Gastrocnemius medialis (tissue), 4 donors: ENCODE results near the gene ZNF32. TPM values are rescaled to one million over a fixed set of nuclear protein-coding genes. Genes with fewer than 3 reads are reported as not detected.
A peak's percentile ranks its signal among the peaks of the same experiment; 100 is the strongest.

ENCODE experiments used
- ATAC-seq, 2 donors: fragments of 150-250 bp; one replicate each; pipeline ENCODE4 v1.9.1; 2016
- DNase-seq, 2 donors: peaks; one replicate each; pipeline ENCODE4 v3.0.0-alpha.2; 2019
- H3K27ac ChIP-seq, 4 donors: fragments of 200-600 bp; sonication (generic); 1 replicate in 1 of 4; 2 replicates in 3 of 4; pipeline ENCODE4 v1.5.1; 2016 to 2018; ENCODE audit warnings: mild to moderate bottlenecking in 2 of 4, moderate library complexity in 1 of 4
- H3K27me3 ChIP-seq, 3 donors: fragments of 200-600 bp; sonication (generic) in 2 of 3; 1 replicate in 1 of 3; 2 replicates in 2 of 3; pipeline versions ENCODE4 v1.5.1 to v1.6.0; 2016 to 2019; ENCODE audit warnings: mild to moderate bottlenecking in 1 of 3, moderate library complexity in 1 of 3
- H3K36me3 ChIP-seq, 2 donors: fragments of 200-600 bp; sonication (generic) in 1 of 2; one replicate each; pipeline ENCODE4 v1.5.1; 2017 to 2018
- H3K4me1 ChIP-seq, 2 donors: fragments of 200-600 bp; sonication (generic) in 1 of 2; one replicate each; pipeline ENCODE4 v1.5.1; 2016 to 2017; ENCODE audit warnings: mild to moderate bottlenecking in 2 of 2
- H3K4me3 ChIP-seq, 4 donors: fragments of 200-600 bp; sonication (generic) in 3 of 4; 1 replicate in 1 of 4; 2 replicates in 3 of 4; pipeline ENCODE4 v1.5.1; 2016 to 2019; ENCODE audit warnings: mild to moderate bottlenecking in 2 of 4
- H3K9me3 ChIP-seq, 3 donors: fragments of 200-600 bp; sonication (generic) in 2 of 3; 1 replicate in 1 of 3; 2 replicates in 2 of 3; pipeline ENCODE4 v1.5.1; 2016 to 2019
- POLR2A ChIP-seq, 2 donors: fragments of 450-650 bp; IDR thresholded peaks; one replicate each; pipeline ENCODE4 v1.6.1; 2017; ENCODE audit warnings: antibody characterized with exemption in 2 of 2, mild to moderate bottlenecking in 2 of 2, moderate library complexity in 2 of 2
- in situ Hi-C, 4 donors: fragments of 200-750 bp; cut with MboI; loops; one replicate each; pipeline versions ENCODE4 v1.15.0 to v1.8.0; 2017; ENCODE audit warnings: low sequenced_read_pairs in 4 of 4
- intact Hi-C: fragments of 100-400 bp; cut with DNase I; formaldehyde crosslinking; loops from one replicate; pipeline ENCODE4 v1.15.1; 2023; ENCODE audit warnings: low total_unique reads
- total RNA-seq, 4 donors: library from RNA; depleted of rRNA; stranded (reverse); fragments of >200 nt; gene quantifications; one replicate each; pipeline versions ENCODE4 v1.1.0 to v1.2.3, GENCODE V29; 2016
- TF ChIP-seq, protein P1 (sequence below), 5 experiments: fragments of 450-650 bp in 3 of 5; fragments of 200-600 bp in 2 of 5; sonication (generic) in 2 of 5; IDR thresholded peaks in 4 of 5; conservative IDR thresholded peaks in 1 of 5; 1 replicate in 4 of 5; 2 replicates in 1 of 5; pipeline ENCODE4 v1.5.1; 2016 to 2019; ENCODE audit warnings: antibody characterized with exemption in 5 of 5, mild to moderate bottlenecking in 3 of 5, moderate library complexity in 3 of 5

ZNF32 gene
- total RNA-seq, 4 donors from 2014 or later, result 38.1 to 65.5 (median 61.5) TPM

DNA sequence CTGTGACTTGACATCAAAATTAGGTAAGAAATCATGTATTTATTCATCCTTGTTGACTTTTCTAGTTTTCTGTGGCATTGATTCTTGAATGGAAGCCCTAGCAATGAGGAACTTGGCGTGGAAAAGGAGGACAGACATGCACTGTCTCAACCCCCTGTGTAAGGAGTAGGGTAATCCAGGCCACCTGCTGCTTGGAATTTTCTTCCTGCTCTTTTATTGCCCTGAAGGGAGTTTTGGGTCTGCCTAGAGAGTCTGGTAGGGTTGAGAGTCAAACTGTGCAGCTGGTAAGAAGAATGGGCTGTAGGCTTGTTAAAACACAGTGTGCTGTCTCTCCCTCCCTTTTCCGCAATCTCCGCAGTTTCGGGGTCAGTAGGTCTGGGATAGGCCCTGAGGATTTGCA is 19.7 kb downstream of the ZNF32 start:
- ATAC-seq (no peak), DNase-seq (no peak)
- no peak for TF ChIP-seq POLR2A (IDR thresholded peaks at IDR 0.05)
- TF ChIP-seq, protein P1, sequence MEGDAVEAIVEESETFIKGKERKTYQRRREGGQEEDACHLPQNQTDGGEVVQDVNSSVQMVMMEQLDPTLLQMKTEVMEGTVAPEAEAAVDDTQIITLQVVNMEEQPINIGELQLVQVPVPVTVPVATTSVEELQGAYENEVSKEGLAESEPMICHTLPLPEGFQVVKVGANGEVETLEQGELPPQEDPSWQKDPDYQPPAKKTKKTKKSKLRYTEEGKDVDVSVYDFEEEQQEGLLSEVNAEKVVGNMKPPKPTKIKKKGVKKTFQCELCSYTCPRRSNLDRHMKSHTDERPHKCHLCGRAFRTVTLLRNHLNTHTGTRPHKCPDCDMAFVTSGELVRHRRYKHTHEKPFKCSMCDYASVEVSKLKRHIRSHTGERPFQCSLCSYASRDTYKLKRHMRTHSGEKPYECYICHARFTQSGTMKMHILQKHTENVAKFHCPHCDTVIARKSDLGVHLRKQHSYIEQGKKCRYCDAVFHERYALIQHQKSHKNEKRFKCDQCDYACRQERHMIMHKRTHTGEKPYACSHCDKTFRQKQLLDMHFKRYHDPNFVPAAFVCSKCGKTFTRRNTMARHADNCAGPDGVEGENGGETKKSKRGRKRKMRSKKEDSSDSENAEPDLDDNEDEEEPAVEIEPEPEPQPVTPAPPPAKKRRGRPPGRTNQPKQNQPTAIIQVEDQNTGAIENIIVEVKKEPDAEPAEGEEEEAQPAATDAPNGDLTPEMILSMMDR (IDR thresholded peaks at IDR 0.05 in 4 of 5, conservative IDR thresholded peaks at IDR 0.05 in 1 of 5), result no peak
- no peaks in the 10 kb centered on the region for H3K36me3 ChIP-seq
- H3K9me3 ChIP-seq, result no peaks in the 10 kb centered on the region
- no peak overlapping the region for H3K4me3 ChIP-seq
- intact Hi-C loops (no loop called here), in situ Hi-C loops (no loop called here)
- H3K27ac ChIP-seq, result no peak overlapping the region
- H3K27me3 ChIP-seq, result no peaks in the 10 kb centered on the region
- no peaks in the 10 kb centered on the region for H3K4me1 ChIP-seq

DNA sequence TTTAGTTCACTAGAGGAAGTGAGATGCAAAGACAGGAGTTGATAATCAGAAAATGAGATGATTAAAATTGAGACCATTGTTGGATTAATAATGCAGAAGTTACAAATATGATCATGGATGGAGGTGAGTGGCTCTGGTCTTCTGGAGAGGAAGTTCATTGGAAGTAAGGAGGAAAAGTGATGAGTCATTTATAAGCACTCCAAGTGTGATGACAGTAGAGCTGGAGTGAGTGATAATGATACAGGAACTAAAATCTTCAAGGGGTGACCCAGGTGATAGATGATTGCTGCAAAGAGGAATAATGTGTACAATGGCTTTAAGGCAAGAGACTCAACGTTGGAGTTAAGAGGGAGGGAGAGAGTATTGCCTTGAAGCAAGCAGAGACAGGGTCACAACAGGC is 20.7 kb downstream of the ZNF32 start:
- intact Hi-C loops (no loop called here), in situ Hi-C loops (no loop called here)
- no peaks in the 10 kb centered on the region for H3K4me1 ChIP-seq
- H3K36me3 ChIP-seq, result no peaks in the 10 kb centered on the region
- TF ChIP-seq, protein P1 (IDR thresholded peaks at IDR 0.05 in 4 of 5, conservative IDR thresholded peaks at IDR 0.05 in 1 of 5), result no peak
- no peak for TF ChIP-seq POLR2A (IDR thresholded peaks at IDR 0.05)
- DNase-seq, result no peak
- no peaks in the 10 kb centered on the region for H3K27me3 ChIP-seq
- H3K4me3 ChIP-seq, result no peak overlapping the region
- no peaks in the 10 kb centered on the region for H3K9me3 ChIP-seq
- no peak for ATAC-seq
- no peak overlapping the region for H3K27ac ChIP-seq

DNA sequence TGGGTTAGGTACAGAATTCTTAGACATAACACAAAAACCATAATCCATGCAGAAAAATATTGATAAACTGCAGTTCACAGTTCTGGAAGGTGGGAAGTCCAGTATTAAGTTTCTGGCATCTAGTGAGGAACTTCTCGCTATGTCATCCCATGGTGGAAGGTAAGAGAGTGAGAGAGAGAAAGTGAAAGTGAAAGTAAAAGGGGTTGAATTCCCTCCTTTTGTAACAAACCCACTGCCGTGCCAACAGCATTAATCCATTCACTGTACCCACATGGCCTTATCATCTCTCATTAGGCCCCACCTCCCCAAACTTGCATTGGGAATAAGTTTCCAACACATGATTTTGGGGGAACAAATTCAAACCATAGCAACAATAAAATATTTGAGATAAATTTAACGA is 25.3 kb downstream of the ZNF32 start:
- in situ Hi-C loops, result no loop called here
- peak overlapping the region; percentile 0 to 17 (median 6) for H3K4me3 ChIP-seq
- intact Hi-C loops, result no loop called here
- DNase-seq, result no peak
- TF ChIP-seq POLR2A (IDR thresholded peaks at IDR 0.05), result no peak
- TF ChIP-seq, protein P1 (IDR thresholded peaks at IDR 0.05 in 4 of 5, conservative IDR thresholded peaks at IDR 0.05 in 1 of 5), result no peak
- no peak for ATAC-seq
- H3K27ac ChIP-seq, result no peak overlapping the region
- H3K4me1 ChIP-seq, result no peaks in the 10 kb centered on the region
- H3K36me3 ChIP-seq, result no peaks in the 10 kb centered on the region
- H3K27me3 ChIP-seq, result no peaks in the 10 kb centered on the region
- H3K9me3 ChIP-seq, result no peaks in the 10 kb centered on the region

DNA sequence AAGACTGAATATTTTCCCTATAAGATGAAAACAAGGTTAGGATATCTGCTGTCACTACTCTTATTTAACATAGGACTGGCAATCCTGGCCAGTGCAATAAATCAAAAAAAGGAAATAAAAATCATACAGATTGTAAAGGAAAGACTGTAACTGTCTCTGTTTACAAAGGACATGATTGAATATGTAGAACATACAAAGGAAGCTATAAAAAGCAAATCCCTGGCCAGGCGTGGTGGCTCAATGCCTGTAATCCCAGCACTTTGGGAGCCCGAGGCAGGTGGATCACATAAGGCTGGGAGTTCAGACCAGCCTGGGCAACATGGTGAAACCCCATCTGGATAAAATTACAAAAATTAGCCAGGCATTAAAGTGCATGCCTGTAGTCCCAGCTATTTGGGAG is 26.6 kb downstream of the ZNF32 start:
- no peaks in the 10 kb centered on the region for H3K4me1 ChIP-seq
- no peak overlapping the region for H3K27ac ChIP-seq
- no peak overlapping the region for H3K4me3 ChIP-seq
- H3K36me3 ChIP-seq, result peaks cover 1 to 5% of the 10 kb centered on the region in 2 donors
- no peak for TF ChIP-seq POLR2A (IDR thresholded peaks at IDR 0.05)
- TF ChIP-seq, protein P1 (IDR thresholded peaks at IDR 0.05 in 4 of 5, conservative IDR thresholded peaks at IDR 0.05 in 1 of 5), result no peak
- H3K9me3 ChIP-seq, result no peaks in the 10 kb centered on the region
- no peak for ATAC-seq
- intact Hi-C loops (no loop called here), in situ Hi-C loops (no loop called here)
- DNase-seq, result no peak
- no peaks in the 10 kb centered on the region for H3K27me3 ChIP-seq

DNA sequence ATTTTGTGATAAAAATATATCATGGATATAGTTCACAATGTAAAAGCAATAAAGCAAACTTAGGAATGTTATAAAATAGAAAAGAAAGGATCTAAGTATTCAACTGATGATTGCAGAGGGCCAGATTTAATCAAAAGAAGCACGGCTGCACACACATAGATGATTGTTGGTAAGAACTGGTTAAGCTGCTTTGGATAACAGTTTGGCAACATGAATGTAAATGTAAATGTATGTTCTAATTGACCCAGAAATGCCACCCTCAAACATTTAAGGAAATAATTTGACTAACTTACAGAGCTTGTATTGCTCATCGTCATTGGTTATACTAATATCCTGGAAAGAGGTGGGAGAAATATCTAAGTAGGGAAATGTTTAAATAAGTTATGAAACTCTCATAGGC is 29.3 kb downstream of the ZNF32 start:
- TF ChIP-seq, protein P1 (IDR thresholded peaks at IDR 0.05 in 4 of 5, conservative IDR thresholded peaks at IDR 0.05 in 1 of 5), result no peak
- no peak for TF ChIP-seq POLR2A (IDR thresholded peaks at IDR 0.05)

More for the DNA sequence above, 29.3 kb downstream of the ZNF32 start:
- ATAC-seq, result no peak
- Histone ChIP-seq H3K4me1 (no peaks in the 10 kb centered on the region), H3K4me3 (no peak overlapping the region), H3K36me3 (peaks cover 3 to 32% of the 10 kb centered on the region in 2 donors), H3K9me3 (peaks cover 0 to 7% (median 0%) of the 10 kb centered on the region in 3 donors), H3K27ac (no peak overlapping the region), H3K27me3 (no peaks in the 10 kb centered on the region)
- no peak for DNase-seq
- in situ Hi-C loops (no loop called here), intact Hi-C loops (no loop called here)
